ENCODE measurements around the gene HNF4A. TPM values are rescaled to one million over a fixed set of nuclear protein-coding genes. Genes with fewer than 3 reads are reported as not detected.

HNF4A gene
- total and polyA plus RNA-seq, 2 of the 13 experiments (the other 11 are each of a cell fraction or from before 2014, with no cell fraction given): 80.9 to 169 TPM

DNA sequence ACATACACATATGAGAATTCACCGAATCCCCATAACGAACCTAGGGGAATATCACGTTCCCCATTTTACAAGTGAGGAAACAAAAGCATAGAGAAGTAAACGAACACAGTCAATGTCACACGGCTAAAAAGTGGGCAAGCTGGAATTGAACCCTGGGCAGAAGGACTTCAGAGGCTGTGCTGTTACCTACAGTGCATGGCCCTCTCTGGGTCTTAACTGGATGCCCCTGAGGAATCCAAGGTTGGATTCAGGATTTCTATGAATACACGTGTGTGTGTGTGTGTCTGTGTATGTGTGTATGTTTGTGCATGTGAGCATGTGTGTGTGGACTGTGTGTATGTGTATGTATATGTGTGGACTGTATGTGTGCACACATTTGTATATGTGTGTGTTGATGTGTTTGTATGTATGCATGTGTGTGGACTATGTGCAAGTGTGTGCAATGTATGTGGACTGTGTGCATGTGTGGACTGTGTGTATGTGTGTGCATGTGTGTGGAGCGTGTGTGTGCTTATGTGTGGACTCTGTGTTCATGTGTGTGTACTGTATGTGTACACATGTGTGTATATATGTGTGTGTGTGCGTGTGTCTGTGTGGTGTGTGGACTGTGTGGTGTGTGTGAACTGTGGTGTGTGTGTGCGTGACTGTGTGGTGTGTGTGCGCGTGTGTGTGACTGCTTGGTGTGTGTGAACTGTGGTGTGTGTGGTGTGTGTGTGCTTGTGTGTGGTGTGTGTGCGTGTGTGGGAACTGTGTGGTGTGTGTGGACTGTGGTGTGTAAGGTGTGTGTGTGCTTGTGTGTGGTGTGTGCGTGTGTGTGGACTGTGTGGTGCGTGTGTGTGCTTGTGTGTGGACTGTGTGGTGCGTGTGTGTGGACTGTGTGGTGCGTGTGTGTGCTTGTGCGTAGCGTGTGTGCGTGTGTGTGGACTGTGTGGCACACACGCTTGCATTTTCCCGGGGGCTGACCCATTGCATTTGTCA, 49.0 kb downstream of the HNF4A start (continued):
- TF ChIP-seq, protein P1, sequence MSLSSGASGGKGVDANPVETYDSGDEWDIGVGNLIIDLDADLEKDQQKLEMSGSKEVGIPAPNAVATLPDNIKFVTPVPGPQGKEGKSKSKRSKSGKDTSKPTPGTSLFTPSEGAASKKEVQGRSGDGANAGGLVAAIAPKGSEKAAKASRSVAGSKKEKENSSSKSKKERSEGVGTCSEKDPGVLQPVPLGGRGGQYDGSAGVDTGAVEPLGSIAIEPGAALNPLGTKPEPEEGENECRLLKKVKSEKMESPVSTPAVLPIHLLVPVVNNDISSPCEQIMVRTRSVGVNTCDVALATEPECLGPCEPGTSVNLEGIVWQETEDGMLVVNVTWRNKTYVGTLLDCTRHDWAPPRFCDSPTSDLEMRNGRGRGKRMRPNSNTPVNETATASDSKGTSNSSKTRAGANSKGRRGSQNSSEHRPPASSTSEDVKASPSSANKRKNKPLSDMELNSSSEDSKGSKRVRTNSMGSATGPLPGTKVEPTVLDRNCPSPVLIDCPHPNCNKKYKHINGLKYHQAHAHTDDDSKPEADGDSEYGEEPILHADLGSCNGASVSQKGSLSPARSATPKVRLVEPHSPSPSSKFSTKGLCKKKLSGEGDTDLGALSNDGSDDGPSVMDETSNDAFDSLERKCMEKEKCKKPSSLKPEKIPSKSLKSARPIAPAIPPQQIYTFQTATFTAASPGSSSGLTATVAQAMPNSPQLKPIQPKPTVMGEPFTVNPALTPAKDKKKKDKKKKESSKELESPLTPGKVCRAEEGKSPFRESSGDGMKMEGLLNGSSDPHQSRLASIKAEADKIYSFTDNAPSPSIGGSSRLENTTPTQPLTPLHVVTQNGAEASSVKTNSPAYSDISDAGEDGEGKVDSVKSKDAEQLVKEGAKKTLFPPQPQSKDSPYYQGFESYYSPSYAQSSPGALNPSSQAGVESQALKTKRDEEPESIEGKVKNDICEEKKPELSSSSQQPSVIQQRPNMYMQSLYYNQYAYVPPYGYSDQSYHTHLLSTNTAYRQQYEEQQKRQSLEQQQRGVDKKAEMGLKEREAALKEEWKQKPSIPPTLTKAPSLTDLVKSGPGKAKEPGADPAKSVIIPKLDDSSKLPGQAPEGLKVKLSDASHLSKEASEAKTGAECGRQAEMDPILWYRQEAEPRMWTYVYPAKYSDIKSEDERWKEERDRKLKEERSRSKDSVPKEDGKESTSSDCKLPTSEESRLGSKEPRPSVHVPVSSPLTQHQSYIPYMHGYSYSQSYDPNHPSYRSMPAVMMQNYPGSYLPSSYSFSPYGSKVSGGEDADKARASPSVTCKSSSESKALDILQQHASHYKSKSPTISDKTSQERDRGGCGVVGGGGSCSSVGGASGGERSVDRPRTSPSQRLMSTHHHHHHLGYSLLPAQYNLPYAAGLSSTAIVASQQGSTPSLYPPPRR (CRISPR knock-in tag; IDR thresholded peaks at IDR 0.05; ENCODE audit: borderline replicate concordance): no peak; the same call in 1 of the 2 replicates
- TF ChIP-seq, protein P2, sequence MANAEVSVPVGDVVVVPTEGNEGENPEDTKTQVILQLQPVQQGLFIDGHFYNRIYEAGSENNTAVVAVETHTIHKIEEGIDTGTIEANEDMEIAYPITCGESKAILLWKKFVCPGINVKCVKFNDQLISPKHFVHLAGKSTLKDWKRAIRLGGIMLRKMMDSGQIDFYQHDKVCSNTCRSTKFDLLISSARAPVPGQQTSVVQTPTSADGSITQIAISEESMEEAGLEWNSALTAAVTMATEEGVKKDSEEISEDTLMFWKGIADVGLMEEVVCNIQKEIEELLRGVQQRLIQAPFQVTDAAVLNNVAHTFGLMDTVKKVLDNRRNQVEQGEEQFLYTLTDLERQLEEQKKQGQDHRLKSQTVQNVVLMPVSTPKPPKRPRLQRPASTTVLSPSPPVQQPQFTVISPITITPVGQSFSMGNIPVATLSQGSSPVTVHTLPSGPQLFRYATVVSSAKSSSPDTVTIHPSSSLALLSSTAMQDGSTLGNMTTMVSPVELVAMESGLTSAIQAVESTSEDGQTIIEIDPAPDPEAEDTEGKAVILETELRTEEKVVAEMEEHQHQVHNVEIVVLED (CRISPR knock-in tag; IDR thresholded peaks at IDR 0.05; ENCODE audit: borderline replicate concordance): no peak
- TF ChIP-seq MTF2 (CRISPR knock-in tag; IDR thresholded peaks at IDR 0.05; ENCODE audit: borderline replicate concordance) (peak; percentile 57; the same call in 1 of the 2 replicates), NFE2L2 (IDR thresholded peaks at IDR 0.05; ENCODE audit: low read length) (no peak), ZNF234 (CRISPR knock-in tag; conservative IDR thresholded peaks at IDR 0.05) (no peak; the same call in 1 of the 2 replicates), ZNF44 (CRISPR knock-in tag; IDR thresholded peaks at IDR 0.05) (no peak), MBNL3 (CRISPR knock-in tag; conservative IDR thresholded peaks at IDR 0.05) (no peak), ZBTB7B (CRISPR knock-in tag; IDR thresholded peaks at IDR 0.05) (no peak), CHD2 (IDR thresholded peaks at IDR 0.05; ENCODE audit: low read depth, low read length) (no peak), ATF7 (IDR thresholded peaks at IDR 0.05) (peak; percentile 39; the same call in 1 of the 2 replicates), ATF7 (CRISPR knock-in tag; IDR thresholded peaks at IDR 0.05) (0 out of 2 replicates have a peak, but pooled peaks have one; percentile 64)
- TF ChIP-seq, protein P3, sequence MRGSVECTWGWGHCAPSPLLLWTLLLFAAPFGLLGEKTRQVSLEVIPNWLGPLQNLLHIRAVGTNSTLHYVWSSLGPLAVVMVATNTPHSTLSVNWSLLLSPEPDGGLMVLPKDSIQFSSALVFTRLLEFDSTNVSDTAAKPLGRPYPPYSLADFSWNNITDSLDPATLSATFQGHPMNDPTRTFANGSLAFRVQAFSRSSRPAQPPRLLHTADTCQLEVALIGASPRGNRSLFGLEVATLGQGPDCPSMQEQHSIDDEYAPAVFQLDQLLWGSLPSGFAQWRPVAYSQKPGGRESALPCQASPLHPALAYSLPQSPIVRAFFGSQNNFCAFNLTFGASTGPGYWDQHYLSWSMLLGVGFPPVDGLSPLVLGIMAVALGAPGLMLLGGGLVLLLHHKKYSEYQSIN (CRISPR knock-in tag; IDR thresholded peaks at IDR 0.05; ENCODE audit: borderline replicate concordance): peak; percentile 89; the same call in 1 of the 2 replicates
- TF ChIP-seq, protein P4, sequence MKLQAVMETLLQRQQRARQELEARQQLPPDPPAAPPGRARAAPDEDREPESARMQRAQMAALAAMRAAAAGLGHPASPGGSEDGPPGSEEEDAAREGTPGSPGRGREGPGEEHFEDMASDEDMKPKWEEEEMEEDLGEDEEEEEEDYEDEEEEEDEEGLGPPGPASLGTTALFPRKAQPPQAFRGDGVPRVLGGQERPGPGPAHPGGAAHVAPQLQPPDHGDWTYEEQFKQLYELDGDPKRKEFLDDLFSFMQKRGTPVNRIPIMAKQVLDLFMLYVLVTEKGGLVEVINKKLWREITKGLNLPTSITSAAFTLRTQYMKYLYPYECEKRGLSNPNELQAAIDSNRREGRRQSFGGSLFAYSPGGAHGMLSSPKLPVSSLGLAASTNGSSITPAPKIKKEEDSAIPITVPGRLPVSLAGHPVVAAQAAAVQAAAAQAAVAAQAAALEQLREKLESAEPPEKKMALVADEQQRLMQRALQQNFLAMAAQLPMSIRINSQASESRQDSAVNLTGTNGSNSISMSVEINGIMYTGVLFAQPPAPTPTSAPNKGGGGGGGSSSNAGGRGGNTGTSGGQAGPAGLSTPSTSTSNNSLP (IDR thresholded peaks at IDR 0.05; ENCODE audit: low read depth, low read length): no peak
- TF ChIP-seq, protein P5, sequence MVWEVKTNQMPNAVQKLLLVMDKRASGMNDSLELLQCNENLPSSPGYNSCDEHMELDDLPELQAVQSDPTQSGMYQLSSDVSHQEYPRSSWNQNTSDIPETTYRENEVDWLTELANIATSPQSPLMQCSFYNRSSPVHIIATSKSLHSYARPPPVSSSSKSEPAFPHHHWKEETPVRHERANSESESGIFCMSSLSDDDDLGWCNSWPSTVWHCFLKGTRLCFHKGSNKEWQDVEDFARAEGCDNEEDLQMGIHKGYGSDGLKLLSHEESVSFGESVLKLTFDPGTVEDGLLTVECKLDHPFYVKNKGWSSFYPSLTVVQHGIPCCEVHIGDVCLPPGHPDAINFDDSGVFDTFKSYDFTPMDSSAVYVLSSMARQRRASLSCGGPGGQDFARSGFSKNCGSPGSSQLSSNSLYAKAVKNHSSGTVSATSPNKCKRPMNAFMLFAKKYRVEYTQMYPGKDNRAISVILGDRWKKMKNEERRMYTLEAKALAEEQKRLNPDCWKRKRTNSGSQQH (CRISPR knock-in tag; IDR thresholded peaks at IDR 0.05; ENCODE audit: low read depth): no peak
- TF ChIP-seq, protein P6, sequence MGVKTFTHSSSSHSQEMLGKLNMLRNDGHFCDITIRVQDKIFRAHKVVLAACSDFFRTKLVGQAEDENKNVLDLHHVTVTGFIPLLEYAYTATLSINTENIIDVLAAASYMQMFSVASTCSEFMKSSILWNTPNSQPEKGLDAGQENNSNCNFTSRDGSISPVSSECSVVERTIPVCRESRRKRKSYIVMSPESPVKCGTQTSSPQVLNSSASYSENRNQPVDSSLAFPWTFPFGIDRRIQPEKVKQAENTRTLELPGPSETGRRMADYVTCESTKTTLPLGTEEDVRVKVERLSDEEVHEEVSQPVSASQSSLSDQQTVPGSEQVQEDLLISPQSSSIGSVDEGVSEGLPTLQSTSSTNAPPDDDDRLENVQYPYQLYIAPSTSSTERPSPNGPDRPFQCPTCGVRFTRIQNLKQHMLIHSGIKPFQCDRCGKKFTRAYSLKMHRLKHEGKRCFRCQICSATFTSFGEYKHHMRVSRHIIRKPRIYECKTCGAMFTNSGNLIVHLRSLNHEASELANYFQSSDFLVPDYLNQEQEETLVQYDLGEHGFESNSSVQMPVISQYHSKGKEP (CRISPR knock-in tag; IDR thresholded peaks at IDR 0.05): no peak
